Uterus (tissue), 2 donors: ENCODE data around the gene TNKS1BP1.

Experiments used
- CTCF ChIP-seq, 4 experiments: fragments of 200-600 bp in 2 of 4; fragments of 450-650 bp in 2 of 4; sonication (generic) in 2 of 4; IDR thresholded peaks; one replicate each; pipeline ENCODE4 v1.5.1; 2016 to 2019; ENCODE audit warnings: antibody characterized with exemption in 4 of 4, mild to moderate bottlenecking in 2 of 4, moderate library complexity in 1 of 4
- POLR2A ChIP-seq, 2 donors: fragments of 450-650 bp; IDR thresholded peaks; one replicate each; pipeline ENCODE4 v1.6.1; 2016; ENCODE audit warnings: antibody characterized with exemption in 2 of 2, mild to moderate bottlenecking in 1 of 2, moderate library complexity in 1 of 2

DNA sequence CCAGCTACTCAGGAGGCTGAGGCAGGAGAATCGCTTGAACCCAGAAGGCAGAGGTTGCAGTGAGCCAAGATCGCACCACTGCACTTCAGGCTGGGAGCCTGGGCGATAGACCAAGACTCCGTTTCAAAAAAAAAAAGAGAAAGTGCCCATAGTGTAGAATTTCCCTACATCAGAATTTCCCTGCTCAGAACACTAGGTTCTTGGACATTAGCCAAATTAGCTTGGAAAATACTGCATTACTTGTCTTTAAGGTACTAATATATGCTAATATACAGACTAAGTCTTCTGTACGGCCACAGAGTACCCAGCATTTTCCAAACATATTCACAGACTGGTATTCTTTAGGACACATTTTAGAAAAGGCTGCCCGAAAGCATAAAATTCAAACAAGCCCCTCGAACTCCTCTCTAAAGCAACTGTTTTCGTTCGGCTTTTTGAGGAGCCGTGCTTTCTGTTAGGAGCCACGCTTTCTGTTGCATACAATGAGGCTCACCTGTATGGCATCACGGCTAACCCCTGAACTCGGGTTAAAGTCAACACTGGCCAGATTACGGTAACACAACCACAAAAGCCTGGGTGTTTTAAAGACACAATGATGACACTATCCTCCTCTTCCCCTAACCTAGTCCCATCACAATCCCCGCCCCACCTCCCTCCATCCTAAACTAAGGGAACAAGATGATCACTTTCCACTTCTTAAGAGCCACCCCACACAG, 18.4 kb downstream of the TNKS1BP1 start:
- TF ChIP-seq CTCF (IDR thresholded peaks at IDR 0.05) (no peak), POLR2A (IDR thresholded peaks at IDR 0.05) (no peak)
